Measurements from ENCODE around the gene PRKG1.

The PRKG1 gene

GRCh38 chr10:51806079-51806835 is 732.0 kb downstream of the PRKG1 start:
- DNase-seq (ENCODE audit: low spot score) = no peak

GRCh38 chr10:51808187-51808586 is 733.9 kb downstream of the PRKG1 start:
- DNase-seq (ENCODE audit: low spot score) = no peak

GRCh38 chr10:51815723-51816122 is 741.4 kb downstream of the PRKG1 start:
- DNase-seq (ENCODE audit: low spot score) = no peak

- no peak for DNase-seq (ENCODE audit: low spot score)
Observed at GRCh38 chr10:51821045-51821444, 746.8 kb downstream of the PRKG1 start.

- no peak for DNase-seq (ENCODE audit: low spot score)
Observed at GRCh38 chr10:51821745-51822144, 747.5 kb downstream of the PRKG1 start.

- peak; percentile 63 for DNase-seq (ENCODE audit: low spot score)
Observed at GRCh38 chr10:51832652-51833383, 758.5 kb downstream of the PRKG1 start.

- no peak for DNase-seq (ENCODE audit: low spot score)
Observed at GRCh38 chr10:51834548-51834947, 760.3 kb downstream of the PRKG1 start.

- DNase-seq (ENCODE audit: low spot score) = no peak
Observed at GRCh38 chr10:51838471-51838870, 764.2 kb downstream of the PRKG1 start.

GRCh38 chr10:51843966-51844365 is 769.7 kb downstream of the PRKG1 start:
- DNase-seq (ENCODE audit: low spot score) = no peak

- DNase-seq (ENCODE audit: low spot score) = no peak
Observed at GRCh38 chr10:51846856-51847506, 772.7 kb downstream of the PRKG1 start.

- no peak for DNase-seq (ENCODE audit: low spot score)
Observed at GRCh38 chr10:51852297-51852696, 778.0 kb downstream of the PRKG1 start.

- no peak for DNase-seq (ENCODE audit: low spot score)
Observed at GRCh38 chr10:51857305-51857704, 783.0 kb downstream of the PRKG1 start.

GRCh38 chr10:51860257-51860656 is 786.0 kb downstream of the PRKG1 start:
- peak; percentile 53 for DNase-seq (ENCODE audit: low spot score)

GRCh38 chr10:51861051-51861450 is 786.8 kb downstream of the PRKG1 start:
- no peak for DNase-seq (ENCODE audit: low spot score)

- no peak for DNase-seq (ENCODE audit: low spot score)
Observed at GRCh38 chr10:51861731-51862130, 787.4 kb downstream of the PRKG1 start.

GRCh38 chr10:51862149-51862548 is 787.9 kb downstream of the PRKG1 start:
- DNase-seq (ENCODE audit: low spot score) = no peak

GRCh38 chr10:51867956-51868355 is 793.7 kb downstream of the PRKG1 start:
- no peak for DNase-seq (ENCODE audit: low spot score)

GRCh38 chr10:51874131-51874530 is 799.8 kb downstream of the PRKG1 start:
- DNase-seq (ENCODE audit: low spot score) = no peak

- DNase-seq (ENCODE audit: low spot score) = no peak
Observed at GRCh38 chr10:51875610-51876009, 801.3 kb downstream of the PRKG1 start.

- no peak for DNase-seq (ENCODE audit: low spot score)
Observed at GRCh38 chr10:51876503-51876902, 802.2 kb downstream of the PRKG1 start.

GRCh38 chr10:51876979-51877378 is 802.7 kb downstream of the PRKG1 start:
- no peak for DNase-seq (ENCODE audit: low spot score)

- DNase-seq (ENCODE audit: low spot score) = no peak
Observed at GRCh38 chr10:51877636-51878035, 803.3 kb downstream of the PRKG1 start.

- DNase-seq (ENCODE audit: low spot score) = no peak
Observed at GRCh38 chr10:51878695-51879094, 804.4 kb downstream of the PRKG1 start.
